Measurements from ENCODE around the gene C2CD4A. TPM values are rescaled to one million over a fixed set of nuclear protein-coding genes. Genes with fewer than 3 reads are reported as not detected.

C2CD4A gene
- total and polyA plus RNA-seq, 2 donors (not counting 3 experiments of a cell fraction or from before 2014, with no cell fraction given): 0.33 to 0.46 TPM

DNA sequence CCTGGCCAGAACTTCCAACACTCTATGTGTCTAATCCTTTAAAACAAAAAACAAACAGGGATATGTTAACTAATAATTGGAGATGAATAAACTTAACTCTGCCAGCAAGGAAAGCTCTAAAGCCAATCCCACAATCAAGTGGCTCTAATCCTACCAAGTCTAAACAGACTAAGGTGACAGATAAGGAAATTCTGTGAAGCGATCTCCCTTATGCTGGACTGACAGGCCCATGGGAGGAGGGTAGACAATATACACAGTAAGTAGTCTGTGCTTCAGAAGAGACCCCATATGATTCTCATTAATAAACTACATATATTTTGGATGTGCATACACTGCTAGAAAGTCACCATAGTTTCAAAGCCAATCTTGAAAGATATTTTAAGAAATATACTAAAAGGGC lies 16.7 kb upstream of the C2CD4A start:
- H3K27ac ChIP-seq (ENCODE audit: insufficient read depth, low read depth, low read length): no peak overlapping the region
- intact Hi-C loops (cut with micrococcal nuclease) (no loop called here), dilution Hi-C loops (cut with MboI; ENCODE audit: extremely low pct_ligation_motif_present, low sequenced_read_pairs) (no loop called here)
- no peak for DNase-seq (ENCODE audit: low read depth, low spot score)
- no peak overlapping the region for H3K4me2 ChIP-seq (ENCODE audit: insufficient read depth, low read length)
- FAIRE-seq: no peak
- H3K36me3 ChIP-seq (ENCODE audit: control insufficient read depth in 2 of 2, extremely low read depth in 1 of 2, insufficient read depth in 2 of 2, low read length in 2 of 2): no peaks in the 10 kb centered on the region
- no peaks in the 10 kb centered on the region for H3K27me3 ChIP-seq (ENCODE audit: control insufficient read depth in 2 of 2, insufficient read depth in 2 of 2, low read length in 2 of 2)
- peaks cover 2% of the 10 kb centered on the region for H3K4me1 ChIP-seq (ENCODE audit: control insufficient read depth, extremely low read depth, insufficient read depth, low read length)
- no peak overlapping the region for H3K4me3 ChIP-seq (replicated peaks in 1 of 3; ENCODE audit: insufficient read depth in 1 of 3, low read depth in 1 of 3, low read length in 3 of 3)
- no peak overlapping the region for H3K9ac ChIP-seq (replicated peaks; ENCODE audit: extremely low read depth, insufficient read depth, low read length)
- POLR2A ChIA-PET: no interaction called here
- TF ChIP-seq FOS (IDR thresholded peaks at IDR 0.05; ENCODE audit: borderline replicate concordance, insufficient read depth, low read length) (no peak), POLR2A (IDR thresholded peaks at IDR 0.05; ENCODE audit: low read depth, low read length) (no peak), POLR2AphosphoS5 (IDR thresholded peaks at IDR 0.05; ENCODE audit: insufficient read depth, low read depth, low read length) (no peak), GATA2 (IDR thresholded peaks at IDR 0.05; ENCODE audit: insufficient read depth, insufficient read length, low read depth, low read length) (no peak), JUN (IDR thresholded peaks at IDR 0.05; ENCODE audit: borderline replicate concordance, insufficient read depth, insufficient read length, low read depth) (no peak), EZH2 (IDR thresholded peaks at IDR 0.05; ENCODE audit: borderline replicate concordance, low read depth, low read length, severe bottlenecking) (no peak), MYC (IDR thresholded peaks at IDR 0.05; ENCODE audit: low read depth, low read length) (no peak)
- TF ChIP-seq, protein P1, sequence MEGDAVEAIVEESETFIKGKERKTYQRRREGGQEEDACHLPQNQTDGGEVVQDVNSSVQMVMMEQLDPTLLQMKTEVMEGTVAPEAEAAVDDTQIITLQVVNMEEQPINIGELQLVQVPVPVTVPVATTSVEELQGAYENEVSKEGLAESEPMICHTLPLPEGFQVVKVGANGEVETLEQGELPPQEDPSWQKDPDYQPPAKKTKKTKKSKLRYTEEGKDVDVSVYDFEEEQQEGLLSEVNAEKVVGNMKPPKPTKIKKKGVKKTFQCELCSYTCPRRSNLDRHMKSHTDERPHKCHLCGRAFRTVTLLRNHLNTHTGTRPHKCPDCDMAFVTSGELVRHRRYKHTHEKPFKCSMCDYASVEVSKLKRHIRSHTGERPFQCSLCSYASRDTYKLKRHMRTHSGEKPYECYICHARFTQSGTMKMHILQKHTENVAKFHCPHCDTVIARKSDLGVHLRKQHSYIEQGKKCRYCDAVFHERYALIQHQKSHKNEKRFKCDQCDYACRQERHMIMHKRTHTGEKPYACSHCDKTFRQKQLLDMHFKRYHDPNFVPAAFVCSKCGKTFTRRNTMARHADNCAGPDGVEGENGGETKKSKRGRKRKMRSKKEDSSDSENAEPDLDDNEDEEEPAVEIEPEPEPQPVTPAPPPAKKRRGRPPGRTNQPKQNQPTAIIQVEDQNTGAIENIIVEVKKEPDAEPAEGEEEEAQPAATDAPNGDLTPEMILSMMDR (IDR thresholded peaks at IDR 0.05; ENCODE audit: extremely low read depth in 1 of 2, insufficient read depth in 1 of 2, low read depth in 1 of 2, low read length in 2 of 2): no peak
- TF ChIP-seq, protein P2, sequence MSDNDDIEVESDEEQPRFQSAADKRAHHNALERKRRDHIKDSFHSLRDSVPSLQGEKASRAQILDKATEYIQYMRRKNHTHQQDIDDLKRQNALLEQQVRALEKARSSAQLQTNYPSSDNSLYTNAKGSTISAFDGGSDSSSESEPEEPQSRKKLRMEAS (IDR thresholded peaks at IDR 0.05; ENCODE audit: insufficient read depth, insufficient read length): no peak
- H3K79me2 ChIP-seq (ENCODE audit: control insufficient read depth, insufficient read depth, low read length): peaks cover 50% of the 10 kb centered on the region
- no peaks in the 10 kb centered on the region for H3K9me1 ChIP-seq (replicated peaks; ENCODE audit: control insufficient read depth, extremely low read depth, insufficient read depth, low read length)
- H4K20me1 ChIP-seq (replicated peaks; ENCODE audit: control insufficient read depth, extremely low read depth, insufficient read depth, low read length): no peaks in the 10 kb centered on the region
- H3K9me3 ChIP-seq (replicated peaks; ENCODE audit: control insufficient read depth, insufficient read depth, low read length): no peaks in the 10 kb centered on the region
- CTCF ChIA-PET: no interaction called here
- BruUV-seq (replicated peaks): no TSS peak
- H2AFZ ChIP-seq (ENCODE audit: low read depth, low read length): no peak overlapping the region
